Nephron (organoid): ENCODE measurements around the gene ATP8B4.

ENCODE experiments used
- H3K27ac Mint-ChIP-seq, 3 experiments: 2 replicates each; pipeline ENCODE4 v1.8.0; 2020; ENCODE audit warnings: mixed read lengths in 3 of 3, mild to moderate bottlenecking in 2 of 3, moderate library complexity in 1 of 3
- H3K27me3 Mint-ChIP-seq: 2 replicates; pipeline ENCODE4 v1.8.0; 2021; ENCODE audit warnings: low read depth, mild to moderate bottlenecking, moderate library complexity, mixed read lengths
- H3K36me3 Mint-ChIP-seq: 2 replicates; pipeline ENCODE4 v1.8.0; 2020; ENCODE audit warnings: low read depth, mixed read lengths
- H3K4me1 Mint-ChIP-seq: 2 replicates; pipeline ENCODE4 v1.8.0; 2020; ENCODE audit warnings: mixed read lengths
- H3K4me3 Mint-ChIP-seq, 3 experiments: 2 replicates each; pipeline ENCODE4 v1.8.0; 2020; ENCODE audit warnings: mild to moderate bottlenecking in 3 of 3, mixed read lengths in 3 of 3, moderate library complexity in 2 of 3
- H3K9me3 Mint-ChIP-seq: 2 replicates; pipeline ENCODE4 v1.8.0; 2020; ENCODE audit warnings: mixed read lengths
- CTCF ChIP-seq, 3 experiments: fragments of 200-600 bp; sonication (generic); IDR thresholded peaks; one replicate each; pipeline ENCODE4 v1.5.0; 2021; ENCODE audit warnings: antibody characterized with exemption in 3 of 3; ENCODE audit not compliant: unreplicated experiment in 3 of 3

ATP8B4 gene

GRCh38 chr15:50071551-50072258 lies 47.3 kb downstream of the ATP8B4 start:
- H3K27me3 Mint-ChIP-seq = peaks cover 4% of the 10 kb centered on the region
- TF ChIP-seq CTCF (IDR thresholded peaks at IDR 0.05; ENCODE audit: unreplicated experiment in 3 of 3) = no peak
- no peaks in the 10 kb centered on the region for H3K9me3 Mint-ChIP-seq
- no peaks in the 10 kb centered on the region for H3K36me3 Mint-ChIP-seq
- no peak overlapping the region for H3K27ac Mint-ChIP-seq
- no peak overlapping the region for H3K4me3 Mint-ChIP-seq
- peaks cover 10% of the 10 kb centered on the region for H3K4me1 Mint-ChIP-seq

DNA sequence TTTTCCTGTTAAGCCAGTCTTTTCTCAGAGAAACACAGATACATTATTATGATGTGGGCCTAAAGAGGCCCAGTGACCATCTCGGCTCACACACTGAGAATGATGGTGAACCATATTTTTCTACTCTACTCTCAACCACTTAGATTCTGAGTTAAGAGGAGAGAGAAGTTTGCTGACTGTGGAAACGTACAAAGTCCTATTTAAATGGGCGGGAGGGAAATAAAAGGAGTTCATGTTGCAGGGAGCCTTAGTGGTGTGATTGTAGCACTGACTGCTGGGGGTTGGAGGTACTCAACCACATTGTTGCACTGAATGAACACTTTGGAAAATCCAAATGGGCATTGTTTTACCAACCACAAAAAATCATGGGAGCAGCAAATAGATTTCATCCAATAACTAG lies 51.0 kb downstream of the ATP8B4 start:
- Mint-ChIP-seq H3K27me3 (no peaks in the 10 kb centered on the region), H3K9me3 (no peaks in the 10 kb centered on the region), H3K36me3 (no peaks in the 10 kb centered on the region), H3K4me1 (peaks cover 12% of the 10 kb centered on the region), H3K4me3 (no peak overlapping the region), H3K27ac (no peak overlapping the region)
- no peak for TF ChIP-seq CTCF (IDR thresholded peaks at IDR 0.05; ENCODE audit: unreplicated experiment in 3 of 3)

GRCh38 chr15:50067254-50067653 lies 51.8 kb downstream of the ATP8B4 start:
- H3K4me3 Mint-ChIP-seq = no peak overlapping the region
- peaks cover 12% of the 10 kb centered on the region for H3K4me1 Mint-ChIP-seq
- no peak for TF ChIP-seq CTCF (IDR thresholded peaks at IDR 0.05; ENCODE audit: unreplicated experiment in 3 of 3)
- H3K27ac Mint-ChIP-seq = no peak overlapping the region
- H3K27me3 Mint-ChIP-seq = no peaks in the 10 kb centered on the region
- H3K36me3 Mint-ChIP-seq = no peaks in the 10 kb centered on the region
- H3K9me3 Mint-ChIP-seq = no peaks in the 10 kb centered on the region

- Mint-ChIP-seq H3K27me3 (peaks cover 3% of the 10 kb centered on the region), H3K9me3 (no peaks in the 10 kb centered on the region), H3K27ac (no peak overlapping the region), H3K4me3 (no peak overlapping the region), H3K36me3 (no peaks in the 10 kb centered on the region), H3K4me1 (peaks cover 12% of the 10 kb centered on the region)
- no peak for TF ChIP-seq CTCF (IDR thresholded peaks at IDR 0.05; ENCODE audit: unreplicated experiment in 3 of 3)
Measured at GRCh38 chr15:50066666-50067065, 52.4 kb downstream of the ATP8B4 start.

GRCh38 chr15:50066202-50066601 lies 52.8 kb downstream of the ATP8B4 start:
- Mint-ChIP-seq H3K36me3 (no peaks in the 10 kb centered on the region), H3K4me1 (peaks cover 12% of the 10 kb centered on the region), H3K27me3 (peaks cover 3% of the 10 kb centered on the region), H3K27ac (no peak overlapping the region), H3K4me3 (no peak overlapping the region), H3K9me3 (no peaks in the 10 kb centered on the region)
- no peak for TF ChIP-seq CTCF (IDR thresholded peaks at IDR 0.05; ENCODE audit: unreplicated experiment in 3 of 3)

GRCh38 chr15:50065279-50065678 lies 53.8 kb downstream of the ATP8B4 start:
- no peaks in the 10 kb centered on the region for H3K9me3 Mint-ChIP-seq
- H3K27me3 Mint-ChIP-seq = peaks cover 3% of the 10 kb centered on the region
- H3K4me3 Mint-ChIP-seq = no peak overlapping the region
- no peak overlapping the region for H3K27ac Mint-ChIP-seq
- H3K36me3 Mint-ChIP-seq = no peaks in the 10 kb centered on the region
- peaks cover 12% of the 10 kb centered on the region for H3K4me1 Mint-ChIP-seq
- no peak for TF ChIP-seq CTCF (IDR thresholded peaks at IDR 0.05; ENCODE audit: unreplicated experiment in 3 of 3)
